ENCODE data around the gene OR1F1. TPM values are rescaled to one million over a fixed set of nuclear protein-coding genes. Genes with fewer than 3 reads are reported as not detected.

OR1F1 gene
- total and polyA plus RNA-seq, 9 of the 15 experiments (the other 6 are each of a cell fraction or from before 2014, with no cell fraction given), result 0.15 to 0.61 (median 0.35) TPM; not detected in 3

- TF ChIP-seq CXXC5 (CRISPR knock-in tag; IDR thresholded peaks at IDR 0.05) (peak; percentile 85), CREB5 (CRISPR knock-in tag; IDR thresholded peaks at IDR 0.05) (no peak), SNRNP70 (optimal IDR thresholded peaks at IDR 0.05; ENCODE audit: low read depth, low read length) (no peak), MEF2D (tag; conservative IDR thresholded peaks at IDR 0.05; ENCODE audit: low read depth) (no peak), GATA2 (CRISPR knock-in tag; IDR thresholded peaks at IDR 0.05) (no peak), CEBPG (CRISPR knock-in tag; IDR thresholded peaks at IDR 0.05) (no peak), CEBPG (tag; conservative IDR thresholded peaks at IDR 0.05 in 1 of 2, IDR thresholded peaks at IDR 0.05 in 1 of 2) (no peak), ESRRA (IDR thresholded peaks at IDR 0.05; ENCODE audit: borderline replicate concordance, low read depth) (peak; percentile 69; the same call in 1 of the 2 replicates), E2F3 (CRISPR knock-in tag; IDR thresholded peaks at IDR 0.05) (no peak; the same call in 1 of the 2 replicates), ZNF134 (CRISPR knock-in tag; conservative IDR thresholded peaks at IDR 0.05) (no peak), ZNF174 (CRISPR knock-in tag; IDR thresholded peaks at IDR 0.05) (no peak), EWSR1 (IDR thresholded peaks at IDR 0.05; ENCODE audit: borderline replicate concordance, low read depth, partially characterized antibody) (no peak), ZC3H4 (CRISPR knock-in tag; IDR thresholded peaks at IDR 0.05; ENCODE audit: borderline replicate concordance) (no peak), IFI16 (CRISPR knock-in tag; IDR thresholded peaks at IDR 0.05) (no peak), NFE2L1 (tag; IDR thresholded peaks at IDR 0.05; ENCODE audit: borderline replicate concordance, low read depth) (no peak), BHLHE40 (IDR thresholded peaks at IDR 0.05; ENCODE audit: low read length) (no peak), ZNF143 (CRISPR knock-in tag; IDR thresholded peaks at IDR 0.05) (peak; percentile 87), RBM17 (IDR thresholded peaks at IDR 0.05; ENCODE audit: borderline replicate concordance, low read depth, low read length) (no peak), AFF4 (CRISPR knock-in tag; IDR thresholded peaks at IDR 0.05) (no peak; the same call in 1 of the 2 replicates), ZNF124 (CRISPR knock-in tag; IDR thresholded peaks at IDR 0.05) (no peak), HMG20B (CRISPR knock-in tag; IDR thresholded peaks at IDR 0.05) (no peak), HOXB6 (CRISPR knock-in tag; IDR thresholded peaks at IDR 0.05; ENCODE audit: borderline replicate concordance) (no peak), DMBX1 (CRISPR knock-in tag; IDR thresholded peaks at IDR 0.05; ENCODE audit: borderline replicate concordance) (peak; percentile 60; the same call in 1 of the 2 replicates), ELF4 (CRISPR knock-in tag; IDR thresholded peaks at IDR 0.05) (0 out of 2 replicates have a peak, but pooled peaks have one; percentile 12)
Observed at GRCh38 chr16:3234857-3235561, 47.0 kb downstream of the OR1F1 start, which contains the start of gene ZNF200 (continued).
